Mucosa of stomach (tissue), 1 donor: ENCODE measurements around the gene CD63.

ENCODE experiments used
- H3K27me3 ChIP-seq: one replicate; pipeline ENCODE4 v1.7.0; 2013; ENCODE audit warnings: mild to moderate bottlenecking, low read length; ENCODE audit not compliant: control insufficient read depth, insufficient read depth
- H3K36me3 ChIP-seq: one replicate; pipeline ENCODE4 v1.7.0; 2013; ENCODE audit warnings: low read length; ENCODE audit not compliant: control insufficient read depth, insufficient read depth
- H3K4me1 ChIP-seq: one replicate; pipeline ENCODE4 v1.7.0; 2013; ENCODE audit warnings: mild to moderate bottlenecking, low read length; ENCODE audit not compliant: control insufficient read depth, insufficient read depth
- H3K4me3 ChIP-seq: one replicate; pipeline ENCODE4 v1.7.0; 2013; ENCODE audit warnings: low read length
- H3K9ac ChIP-seq: one replicate; pipeline ENCODE4 v1.7.0; 2013; ENCODE audit warnings: mild to moderate bottlenecking, low read length, moderate library complexity
- H3K9me3 ChIP-seq: one replicate; pipeline ENCODE4 v1.7.0; 2013; ENCODE audit warnings: mild to moderate bottlenecking, low read length, moderate library complexity; ENCODE audit not compliant: control insufficient read depth
- donor health status: Pancreatic carcinoma.

CD63 gene

GRCh38 chr12:55724940-55725309 is 3.9 kb downstream of the CD63 start:
- Histone ChIP-seq H3K9ac (no peak overlapping the region), H3K4me1 (peaks cover 83% of the 10 kb centered on the region), H3K4me3 (no peak overlapping the region), H3K36me3 (peaks cover 31% of the 10 kb centered on the region), H3K27me3 (no peaks in the 10 kb centered on the region), H3K9me3 (no peaks in the 10 kb centered on the region)

- H3K9me3 ChIP-seq = no peaks in the 10 kb centered on the region
- H3K9ac ChIP-seq = no peak overlapping the region
- no peak overlapping the region for H3K4me3 ChIP-seq
- peaks cover 31% of the 10 kb centered on the region for H3K36me3 ChIP-seq
- H3K27me3 ChIP-seq = no peaks in the 10 kb centered on the region
- peaks cover 83% of the 10 kb centered on the region for H3K4me1 ChIP-seq
These were observed 4.4 kb downstream of the CD63 start for GRCh38 chr12:55724226-55724939.

GRCh38 chr12:55723516-55724225 is 5.1 kb downstream of the CD63 start:
- no peaks in the 10 kb centered on the region for H3K27me3 ChIP-seq
- H3K4me3 ChIP-seq = no peak overlapping the region
- H3K36me3 ChIP-seq = peaks cover 31% of the 10 kb centered on the region
- H3K9me3 ChIP-seq = no peaks in the 10 kb centered on the region
- H3K9ac ChIP-seq = no peak overlapping the region
- peaks cover 87% of the 10 kb centered on the region for H3K4me1 ChIP-seq

GRCh38 chr12:55722948-55723347 is 5.9 kb downstream of the CD63 start:
- H3K9me3 ChIP-seq = no peaks in the 10 kb centered on the region
- H3K4me1 ChIP-seq = peaks cover 93% of the 10 kb centered on the region
- no peak overlapping the region for H3K9ac ChIP-seq
- H3K4me3 ChIP-seq = no peak overlapping the region
- H3K27me3 ChIP-seq = no peaks in the 10 kb centered on the region
- peaks cover 31% of the 10 kb centered on the region for H3K36me3 ChIP-seq

GRCh38 chr12:55721601-55722213 is 7.1 kb downstream of the CD63 start:
- no peaks in the 10 kb centered on the region for H3K9me3 ChIP-seq
- no peak overlapping the region for H3K4me3 ChIP-seq
- H3K36me3 ChIP-seq = peaks cover 28% of the 10 kb centered on the region
- H3K27me3 ChIP-seq = no peaks in the 10 kb centered on the region
- peaks cover 93% of the 10 kb centered on the region for H3K4me1 ChIP-seq
- no peak overlapping the region for H3K9ac ChIP-seq

- Histone ChIP-seq H3K9me3 (no peaks in the 10 kb centered on the region), H3K27me3 (no peaks in the 10 kb centered on the region), H3K36me3 (peaks cover 21% of the 10 kb centered on the region), H3K4me3 (peak overlapping the region; percentile 48), H3K9ac (peak overlapping the region; percentile 55), H3K4me1 (peaks cover 85% of the 10 kb centered on the region)
These were observed 7.8 kb downstream of the CD63 start for GRCh38 chr12:55720894-55721444.

- peaks cover 84% of the 10 kb centered on the region for H3K4me1 ChIP-seq
- no peaks in the 10 kb centered on the region for H3K27me3 ChIP-seq
- peak within 1 kb of the TSS; percentile 55 for H3K9ac ChIP-seq
- peaks cover 12% of the 10 kb centered on the region for H3K36me3 ChIP-seq
- no peaks in the 10 kb centered on the region for H3K9me3 ChIP-seq
- peak within 1 kb of the TSS; percentile 48 for H3K4me3 ChIP-seq
These were observed 8.7 kb downstream of the CD63 start, which contains the start of gene RDH5 for GRCh38 chr12:55720071-55720564. RDH5 (plus strand) TSS chr12:55720393; CDS start chr12:55721185, 792 bp downstream.

GRCh38 chr12:55719371-55719770 is 9.4 kb downstream of the CD63 start:
- H3K4me3 ChIP-seq = no peak overlapping the region
- peaks cover 78% of the 10 kb centered on the region for H3K4me1 ChIP-seq
- H3K9me3 ChIP-seq = no peaks in the 10 kb centered on the region
- H3K36me3 ChIP-seq = peaks cover 5% of the 10 kb centered on the region
- peak overlapping the region; percentile 55 for H3K9ac ChIP-seq
- H3K27me3 ChIP-seq = no peaks in the 10 kb centered on the region

- H3K27me3 ChIP-seq = no peaks in the 10 kb centered on the region
- no peaks in the 10 kb centered on the region for H3K36me3 ChIP-seq
- H3K9ac ChIP-seq = peak overlapping the region; percentile 29
- H3K4me1 ChIP-seq = peaks cover 72% of the 10 kb centered on the region
- H3K9me3 ChIP-seq = no peaks in the 10 kb centered on the region
- no peak overlapping the region for H3K4me3 ChIP-seq
These were observed 10.1 kb downstream of the CD63 start for GRCh38 chr12:55718624-55719275.

- no peak overlapping the region for H3K9ac ChIP-seq
- peaks cover 66% of the 10 kb centered on the region for H3K4me1 ChIP-seq
These were observed 10.8 kb downstream of the CD63 start for GRCh38 chr12:55718015-55718414.

GRCh38 chr12:55717011-55718007 is 11.5 kb downstream of the CD63 start:
- no peaks in the 10 kb centered on the region for H3K9me3 ChIP-seq
- H3K9ac ChIP-seq = peak overlapping the region; percentile 90
- peak overlapping the region; percentile 89 for H3K4me3 ChIP-seq
- H3K36me3 ChIP-seq = no peaks in the 10 kb centered on the region
- peaks cover 60% of the 10 kb centered on the region for H3K4me1 ChIP-seq
- no peaks in the 10 kb centered on the region for H3K27me3 ChIP-seq

More at GRCh38 chr12:55718015-55718414, 10.8 kb downstream of the CD63 start:
- no peaks in the 10 kb centered on the region for H3K27me3 ChIP-seq
- H3K9me3 ChIP-seq = no peaks in the 10 kb centered on the region
- H3K36me3 ChIP-seq = no peaks in the 10 kb centered on the region
- H3K4me3 ChIP-seq = no peak overlapping the region
